HG03139 (cell line): ENCODE data around the gene GTPBP6.
"Not testable (repeated sequence)": the region's sequence is repeated elsewhere in the genome, so short reads cannot be mapped to it uniquely, and the experiment has no call there.

Source experiments
- ATAC-seq: cut with Tn5 transposase; IDR thresholded peaks from one replicate; pipeline ENCODE4 v1.9.1; 2021; ENCODE audit not compliant: unreplicated experiment

The GTPBP6 gene

DNA sequence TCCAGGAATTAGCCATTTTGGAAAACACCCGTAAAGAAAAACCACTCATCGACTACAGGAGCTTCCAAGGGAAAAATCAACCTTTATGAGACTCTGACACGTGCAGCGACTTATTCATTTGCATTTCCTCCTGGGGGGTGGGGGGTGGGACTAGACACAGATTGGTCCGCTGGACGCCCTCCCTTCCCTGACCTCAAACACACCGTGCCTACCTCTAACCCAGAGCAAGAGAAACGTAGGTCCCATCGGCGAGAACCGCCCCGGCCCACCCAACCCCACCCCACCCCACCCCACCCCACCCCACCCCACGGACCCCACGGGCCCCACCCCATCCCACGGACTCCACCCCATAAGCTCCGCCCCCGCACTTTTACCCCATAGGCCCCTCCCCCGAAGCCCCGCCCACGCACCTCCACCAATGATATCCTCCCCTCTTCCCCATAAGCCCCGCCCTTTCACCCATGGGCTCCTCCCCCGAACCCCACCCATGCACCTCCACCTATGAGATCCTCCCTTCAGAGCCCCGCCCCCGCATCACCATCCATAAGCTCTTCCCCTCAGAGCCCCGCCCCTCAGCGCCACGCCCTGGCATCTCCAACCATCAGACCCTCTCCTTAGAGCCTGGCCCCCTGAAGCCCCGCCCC is 1.1 kb downstream of the GTPBP6 start:
- no peak for ATAC-seq

DNA sequence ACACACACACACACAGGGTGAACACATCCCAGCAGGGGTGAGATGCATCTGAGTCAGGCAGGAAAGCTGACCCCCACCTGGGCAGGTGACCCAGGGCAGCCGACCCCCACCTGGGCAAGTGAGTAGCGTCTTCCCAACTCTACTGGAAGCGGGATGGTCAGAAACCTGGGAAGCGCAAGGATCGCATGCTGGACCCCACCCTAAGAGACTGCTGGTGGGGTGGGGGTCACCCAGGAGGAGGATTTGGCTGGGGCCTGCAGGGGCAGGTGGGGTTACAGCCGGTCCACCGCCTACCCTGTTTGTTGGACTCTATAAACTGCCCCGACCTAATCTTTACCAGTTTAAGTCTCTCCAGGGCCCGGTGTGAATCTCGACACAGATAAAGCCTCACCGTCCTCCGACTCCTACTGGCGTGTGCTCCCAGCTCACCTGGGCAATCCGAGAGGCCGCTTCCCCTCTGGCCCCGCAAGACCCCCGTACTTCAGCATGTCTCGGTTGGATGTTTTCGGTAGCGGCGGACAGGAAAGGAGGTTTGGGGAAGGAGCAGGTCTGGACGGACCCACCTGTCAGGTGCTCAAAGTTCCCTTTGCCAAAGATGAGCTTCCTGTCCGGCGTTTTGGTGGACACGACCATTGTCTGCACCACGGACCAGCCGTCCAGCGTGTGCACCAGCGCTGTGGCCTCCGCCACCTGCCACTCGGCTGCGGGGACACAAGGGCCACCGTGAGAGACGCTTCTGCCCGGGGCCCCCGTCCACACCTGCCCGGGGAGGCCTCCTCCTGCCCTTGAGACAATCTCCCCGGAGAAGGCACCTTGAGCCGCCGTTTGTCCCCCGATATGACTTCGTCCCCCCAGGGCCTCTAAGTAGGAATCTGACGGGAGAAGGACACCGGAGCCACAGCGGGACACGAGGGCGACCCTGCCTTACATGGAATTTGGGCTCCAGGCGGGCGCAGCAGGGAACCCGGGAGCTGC is 2.0 kb downstream of the GTPBP6 start:
- no peak for ATAC-seq

DNA sequence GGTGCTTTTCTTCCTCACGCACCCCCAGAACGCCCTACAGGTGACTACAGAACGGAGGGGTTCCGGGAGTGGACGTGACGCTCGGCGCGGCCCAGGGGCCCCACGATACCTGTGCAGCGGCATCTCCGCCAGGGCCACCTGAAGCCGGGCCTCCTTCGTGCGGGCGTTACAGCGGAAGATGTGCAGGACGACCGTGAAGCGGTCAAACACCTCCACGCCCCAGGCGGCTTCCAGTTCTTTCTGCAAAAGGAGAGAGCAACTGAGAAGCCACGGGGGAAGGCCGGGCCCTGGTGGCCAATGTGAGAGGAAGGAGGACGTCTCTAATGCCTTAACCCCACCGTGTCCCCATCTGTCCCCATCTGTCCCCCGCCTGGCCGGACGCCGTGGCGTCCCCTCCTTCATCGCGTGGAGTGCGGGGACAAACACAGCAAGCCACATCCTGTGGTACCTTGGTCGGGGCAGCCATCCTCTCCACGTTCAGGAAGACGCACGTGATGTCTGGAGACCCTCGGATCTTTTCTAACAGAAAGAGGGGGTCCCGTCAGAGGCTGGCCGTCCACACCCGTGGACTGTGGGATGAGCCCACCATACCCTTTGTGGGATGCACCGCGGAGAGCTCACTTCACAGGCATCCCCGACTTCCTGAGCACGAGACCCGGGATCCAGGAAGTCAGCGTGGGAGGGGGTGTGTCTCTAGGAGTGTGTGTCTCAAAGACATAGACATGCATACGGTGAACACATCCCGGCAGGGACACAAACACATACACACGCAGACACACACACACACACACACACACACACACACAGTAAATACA is 3.6 kb downstream of the GTPBP6 start:
- ATAC-seq = no peak

DNA sequence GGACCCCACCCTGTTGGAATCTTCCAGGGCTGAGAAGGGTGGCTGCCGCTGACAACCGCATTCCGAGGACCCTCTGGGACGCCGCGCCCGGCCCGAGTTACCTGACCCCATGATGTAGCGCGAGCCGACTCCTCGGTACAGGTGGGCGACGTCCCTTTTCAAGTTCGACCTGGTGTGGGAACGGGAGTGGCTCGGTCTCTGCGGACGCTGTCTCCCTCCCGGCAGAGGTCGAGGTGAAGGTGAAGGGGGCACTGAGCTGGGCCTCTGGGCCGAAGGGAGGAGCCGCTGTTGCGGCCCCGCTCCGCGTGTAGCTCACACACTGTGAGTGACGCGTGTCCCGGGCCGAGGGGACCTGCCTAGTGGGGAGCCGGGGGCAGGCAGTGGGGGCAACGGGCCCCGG is 4.5 kb downstream of the GTPBP6 start:
- no peak for ATAC-seq

DNA sequence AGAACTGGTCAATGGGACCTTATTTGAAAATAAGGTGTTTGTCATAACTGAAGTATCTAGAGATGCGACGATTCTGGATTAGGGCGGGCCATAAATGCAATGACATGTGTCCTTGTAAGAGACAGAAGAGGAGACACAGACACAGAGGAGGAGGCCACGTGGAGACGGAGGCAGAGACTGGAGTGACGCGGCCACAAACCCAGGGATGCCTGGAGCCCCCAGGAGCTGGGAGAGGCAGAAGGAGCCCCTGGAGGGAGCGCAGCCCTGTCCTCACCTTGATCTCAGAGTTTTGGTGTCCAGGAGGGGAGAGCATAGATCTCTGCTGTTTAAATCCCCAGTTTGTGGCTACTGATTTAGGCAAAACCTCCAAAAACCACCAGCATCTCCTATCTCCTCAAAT is 5.0 kb downstream of the GTPBP6 start:
- ATAC-seq = no peak

DNA sequence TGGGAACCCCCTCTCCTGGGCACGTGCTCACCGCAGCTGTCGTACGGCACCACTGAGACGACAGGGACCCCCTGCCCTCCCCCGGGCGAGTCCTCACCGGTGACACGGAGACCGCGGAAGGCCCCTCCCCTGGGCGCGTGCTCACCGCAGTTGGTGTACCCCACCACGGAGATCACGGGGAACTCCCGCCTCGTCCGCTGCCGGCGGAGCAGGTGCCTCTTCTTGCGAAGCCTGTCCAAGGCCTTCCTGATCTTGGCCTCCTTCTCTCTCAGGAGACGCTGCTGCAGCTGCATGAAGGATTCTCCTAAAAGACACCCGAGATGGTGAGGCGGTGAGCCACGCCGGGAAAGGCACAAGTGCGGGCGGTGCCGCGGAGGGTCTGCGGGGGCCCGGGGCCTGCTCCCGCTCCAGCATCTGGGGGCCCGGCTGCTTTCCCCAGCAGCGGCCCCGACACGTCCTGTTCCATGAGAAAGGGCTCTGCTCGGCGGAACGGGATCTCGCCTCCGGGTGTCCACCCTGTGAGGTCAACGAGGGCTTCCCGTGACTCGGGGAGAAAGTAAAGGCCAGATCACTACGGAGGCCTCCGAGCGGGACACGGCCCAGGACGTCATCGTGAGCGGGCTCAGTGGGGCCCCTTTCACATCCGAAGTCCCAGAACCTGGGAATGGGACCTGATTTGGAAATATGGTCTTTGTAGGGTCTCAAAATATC is 5.8 kb downstream of the GTPBP6 start:
- no peak for ATAC-seq

DNA sequence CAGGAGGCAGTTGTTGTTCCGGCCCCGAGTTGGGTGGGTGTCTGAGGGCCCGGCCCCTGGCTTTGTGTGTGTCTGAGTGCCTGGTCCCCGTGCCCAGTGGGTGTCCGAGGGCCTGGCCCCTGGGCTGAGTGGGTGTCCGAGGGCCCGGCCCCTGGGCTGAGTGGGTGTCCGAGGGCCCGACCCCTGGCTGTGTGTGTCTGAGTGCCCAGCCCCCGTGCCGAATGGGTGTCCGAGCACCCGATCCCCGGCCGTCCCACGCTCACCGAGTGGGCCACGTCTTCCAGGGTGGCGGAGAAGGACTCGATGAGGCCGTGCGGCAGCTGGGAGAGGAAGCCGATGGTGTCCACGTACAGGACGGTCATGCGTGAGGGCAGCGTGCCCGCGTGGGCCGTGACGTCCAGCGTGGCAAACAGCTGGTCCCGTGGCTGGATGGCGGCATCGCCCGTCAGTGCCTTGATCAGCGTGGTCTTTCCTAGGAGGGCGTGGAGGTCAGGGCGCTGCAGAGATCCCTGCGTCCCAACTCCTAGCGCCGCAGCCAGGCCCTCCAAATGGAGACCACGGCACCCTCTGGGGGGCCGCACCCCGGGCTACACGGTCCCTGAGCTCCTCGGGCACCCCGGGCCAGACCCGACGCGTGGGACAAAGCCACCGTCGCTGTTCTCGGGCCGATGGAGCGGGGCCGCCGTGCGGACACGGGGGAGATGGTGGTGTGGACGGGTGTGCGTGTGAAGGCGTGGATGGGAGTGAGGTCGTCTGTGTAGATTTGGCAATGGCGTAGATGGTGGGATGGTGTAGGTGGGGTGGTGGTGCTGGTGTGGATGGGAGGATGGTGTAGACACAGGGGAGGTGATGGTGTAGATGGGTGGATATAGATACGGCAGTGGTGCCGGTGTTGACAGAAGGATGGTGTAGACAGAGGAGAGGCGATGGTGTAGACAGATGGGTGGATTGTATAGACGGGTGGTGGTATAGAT is 7.2 kb downstream of the GTPBP6 start:
- ATAC-seq = no peak

DNA sequence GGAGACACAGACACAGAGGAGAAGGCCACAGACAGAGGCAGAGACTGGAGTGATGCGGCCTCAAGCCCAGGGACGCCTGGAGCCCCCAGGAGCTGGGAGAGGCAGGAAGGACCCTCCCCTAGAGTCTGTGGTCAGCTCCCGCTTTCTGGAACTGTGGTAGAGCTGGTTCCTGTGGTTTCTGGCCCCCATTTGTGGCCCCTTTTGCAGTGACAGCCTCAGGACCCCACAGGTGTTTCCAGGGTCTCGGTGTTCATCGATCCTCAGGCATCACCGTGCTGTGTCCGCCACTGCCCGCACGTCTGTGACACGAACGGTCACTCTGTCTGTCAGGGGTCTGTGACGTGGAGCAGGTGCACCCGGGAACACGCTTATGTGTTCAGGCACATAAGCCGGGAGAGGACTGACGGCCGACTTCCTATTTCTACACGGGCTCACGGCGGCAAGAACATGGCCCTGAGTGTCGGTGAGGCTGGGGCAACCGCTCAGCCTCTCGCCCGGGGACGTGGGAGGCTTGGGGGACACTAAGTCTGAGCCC is 7.9 kb downstream of the GTPBP6 start:
- no peak for ATAC-seq

DNA sequence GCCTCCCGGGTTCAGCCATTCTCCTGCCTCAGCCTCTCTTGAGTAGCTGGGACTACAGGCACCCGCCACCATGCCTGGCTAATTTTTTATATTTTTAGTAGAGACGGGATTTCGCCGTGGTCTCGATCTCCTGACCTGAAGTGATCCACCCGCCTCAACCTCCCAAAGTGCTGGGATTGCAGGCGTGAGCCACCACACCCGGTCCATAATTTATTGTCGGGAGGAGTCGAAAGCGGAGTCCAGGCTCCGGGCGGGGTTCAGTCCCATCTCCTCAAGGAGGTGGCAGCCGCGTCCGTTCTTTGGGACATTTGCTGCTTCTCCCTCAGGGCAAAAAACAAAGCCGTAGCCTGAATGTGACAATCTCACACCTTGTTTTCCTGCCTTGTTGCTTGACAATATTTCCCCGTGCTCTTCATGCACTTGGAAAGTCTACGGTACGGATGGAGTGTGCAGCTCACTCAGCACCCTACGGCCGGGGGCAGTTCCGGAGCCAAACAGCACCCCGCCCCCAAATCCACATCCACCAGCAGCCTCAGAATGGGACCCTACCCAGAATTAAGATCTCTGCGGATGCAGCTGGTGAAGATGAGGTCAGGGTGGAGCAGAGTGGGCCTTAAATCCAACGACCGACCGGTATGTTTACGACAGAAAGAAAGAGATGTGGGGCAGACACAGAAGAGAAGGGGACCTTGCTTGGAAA is 9.6 kb downstream of the GTPBP6 start:
- ATAC-seq = no peak

DNA sequence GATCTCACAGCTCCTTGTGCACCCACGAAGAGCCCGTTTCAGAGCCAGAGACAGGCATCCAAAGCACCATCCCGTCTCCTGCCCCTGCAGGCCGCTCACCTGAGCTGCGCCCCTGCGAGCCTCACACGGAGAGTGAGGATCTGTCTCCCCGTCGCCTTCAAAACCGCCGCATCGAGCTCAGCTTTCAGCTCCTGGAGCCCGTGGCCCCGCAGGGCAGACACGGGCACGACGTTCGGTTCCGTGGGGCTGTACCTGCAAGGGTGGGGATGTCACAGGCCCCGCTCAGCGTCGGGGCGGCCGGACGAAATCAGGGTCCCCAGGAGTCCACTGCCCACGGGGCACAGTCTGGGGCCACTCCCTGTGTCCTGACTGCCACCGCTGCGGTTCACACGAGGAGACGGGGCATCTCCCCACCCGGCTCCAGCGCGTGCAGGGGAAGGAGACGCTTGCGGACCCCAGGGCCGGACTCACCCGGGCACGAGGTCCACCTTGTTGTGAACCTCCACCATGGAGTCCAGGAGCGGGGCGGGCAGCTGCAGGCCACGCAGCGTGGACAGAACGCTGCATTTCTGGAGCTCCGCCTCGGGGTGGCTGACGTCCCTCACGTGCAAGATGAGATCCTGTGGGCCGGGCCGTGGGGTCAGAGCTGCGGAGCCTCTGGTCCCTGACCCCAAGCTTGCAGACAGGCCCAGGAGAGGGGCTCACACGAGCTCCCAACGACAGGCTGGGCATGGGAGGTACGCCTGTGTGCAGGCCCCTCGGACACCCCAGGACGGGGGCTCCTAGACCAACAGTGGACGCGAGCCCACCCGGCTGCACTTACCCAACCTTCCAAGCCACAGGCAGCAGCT is 11.1 kb downstream of the GTPBP6 start:
- no peak for ATAC-seq

DNA sequence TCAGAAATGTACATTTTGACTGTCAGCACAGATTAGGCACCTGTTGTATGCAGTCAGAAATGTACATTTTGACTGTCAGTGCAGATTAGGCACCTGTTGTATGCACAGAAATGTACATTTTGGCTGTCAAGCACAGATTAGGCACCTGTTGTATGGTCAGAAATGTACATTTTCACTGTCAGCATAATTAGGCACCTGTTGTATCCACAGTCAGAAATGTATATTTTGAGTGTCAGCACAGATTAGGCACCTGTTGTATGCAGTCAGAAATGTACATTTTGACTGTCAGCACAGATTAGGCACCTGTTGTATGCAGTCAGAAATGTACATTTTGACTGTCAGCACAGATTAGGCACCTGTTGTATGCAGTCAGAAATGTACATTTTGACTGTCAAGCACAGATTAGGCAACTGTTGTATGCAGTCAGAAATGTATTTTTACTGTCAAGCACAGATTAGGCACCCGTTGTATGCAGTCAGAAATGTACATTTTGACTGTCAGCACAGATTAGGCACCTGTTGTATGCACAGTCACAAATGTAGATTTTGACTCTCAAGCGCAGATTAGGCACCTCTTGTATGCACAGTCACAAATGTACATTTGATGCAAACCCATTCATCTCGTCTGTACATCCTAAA is 11.9 kb downstream of the GTPBP6 start:
- not testable (repeated sequence) for ATAC-seq

DNA sequence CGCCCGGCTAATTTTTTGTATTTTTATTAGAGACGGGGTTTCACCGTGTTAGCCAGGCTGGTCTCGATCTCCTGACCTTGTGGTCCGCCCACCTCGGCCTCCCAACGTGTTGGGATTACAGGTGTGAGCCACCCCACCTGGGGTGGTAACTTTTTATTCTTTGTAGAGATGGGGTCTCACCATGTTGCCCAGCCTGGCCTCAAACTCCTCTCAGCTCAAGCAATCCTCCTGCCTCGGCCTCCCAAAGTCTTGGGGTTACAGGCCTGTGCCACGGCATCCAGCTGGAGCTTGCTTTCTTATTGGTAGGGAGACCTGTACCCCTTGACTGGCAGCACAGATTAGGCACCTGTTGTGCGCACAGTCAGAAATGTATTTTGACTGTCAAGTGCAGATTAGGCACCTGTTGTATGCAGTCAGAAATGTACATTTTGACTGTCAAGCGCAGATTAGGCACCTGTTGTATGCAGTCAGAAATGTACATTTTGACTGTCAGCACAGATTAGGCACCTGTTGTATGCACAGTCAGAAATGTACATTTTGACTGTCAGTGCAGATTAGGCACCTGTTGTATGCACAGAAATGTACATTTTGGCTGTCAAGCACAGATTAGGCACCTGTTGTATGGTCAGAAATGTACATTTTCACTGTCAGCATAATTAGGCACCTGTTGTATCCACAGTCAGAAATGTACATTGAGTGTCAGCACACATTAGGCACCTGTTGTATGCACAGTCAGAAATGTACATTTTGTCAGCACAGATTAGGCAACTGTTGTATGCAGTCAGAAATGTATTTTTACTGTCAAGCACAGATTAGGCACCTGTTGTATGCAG is 12.6 kb downstream of the GTPBP6 start:
- not testable (repeated sequence) for ATAC-seq

DNA sequence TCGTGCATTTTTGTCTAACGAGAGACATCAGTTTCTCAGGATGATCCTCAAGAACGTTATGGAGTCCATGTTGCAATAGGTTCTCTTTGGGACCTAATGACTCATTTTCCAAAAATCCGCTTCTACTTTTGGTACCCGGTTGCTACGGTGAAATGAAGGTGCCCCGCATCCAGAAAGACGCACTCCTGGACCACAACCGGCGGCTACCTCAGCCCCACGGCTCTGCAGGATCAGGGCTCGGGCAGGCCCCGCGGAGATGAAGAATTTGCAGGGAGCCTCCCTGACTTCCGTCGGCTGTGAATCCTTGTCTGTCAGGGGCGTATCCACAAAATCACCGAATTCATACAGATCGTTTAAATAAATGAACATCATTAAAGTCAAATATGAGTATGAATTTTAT is 15.6 kb downstream of the GTPBP6 start:
- no peak for ATAC-seq

DNA sequence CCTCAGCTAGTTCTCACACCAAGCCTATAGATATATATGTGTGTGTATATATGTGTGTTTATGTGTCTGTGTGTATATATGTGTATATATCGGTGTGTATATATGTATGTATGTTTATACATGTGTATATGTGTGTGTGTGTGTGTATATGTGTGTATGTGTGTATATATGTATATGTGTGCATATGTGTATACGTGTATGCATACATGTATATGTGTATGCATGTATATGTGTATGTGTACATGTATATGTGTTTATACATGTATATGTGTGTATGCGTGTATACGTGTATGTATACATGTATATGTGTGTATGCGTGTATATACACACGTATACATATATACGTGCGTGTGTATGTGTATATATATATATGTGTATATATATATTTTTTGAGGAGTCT is 18.3 kb downstream of the GTPBP6 start:
- ATAC-seq = no peak

DNA sequence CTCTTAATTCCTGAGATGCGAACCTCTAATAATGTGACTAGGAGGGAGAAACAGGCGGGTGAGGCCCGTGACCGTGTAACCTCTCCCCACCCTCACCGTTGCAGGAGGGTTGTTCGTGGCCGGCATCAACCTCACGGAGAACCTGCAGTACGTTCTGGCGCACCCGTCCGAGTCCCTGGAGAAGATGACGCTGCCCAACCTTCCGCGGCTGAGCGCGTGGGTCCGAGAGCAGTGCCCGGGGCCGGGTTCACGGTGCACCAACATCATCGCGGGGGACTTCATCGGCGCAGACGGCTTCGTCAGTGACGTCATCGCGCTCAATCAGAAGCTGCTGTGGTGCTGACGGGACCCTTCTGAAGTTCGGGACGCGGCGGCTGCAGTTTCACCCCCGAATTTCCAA is 19.6 kb downstream of the GTPBP6 start:
- no peak for ATAC-seq

DNA sequence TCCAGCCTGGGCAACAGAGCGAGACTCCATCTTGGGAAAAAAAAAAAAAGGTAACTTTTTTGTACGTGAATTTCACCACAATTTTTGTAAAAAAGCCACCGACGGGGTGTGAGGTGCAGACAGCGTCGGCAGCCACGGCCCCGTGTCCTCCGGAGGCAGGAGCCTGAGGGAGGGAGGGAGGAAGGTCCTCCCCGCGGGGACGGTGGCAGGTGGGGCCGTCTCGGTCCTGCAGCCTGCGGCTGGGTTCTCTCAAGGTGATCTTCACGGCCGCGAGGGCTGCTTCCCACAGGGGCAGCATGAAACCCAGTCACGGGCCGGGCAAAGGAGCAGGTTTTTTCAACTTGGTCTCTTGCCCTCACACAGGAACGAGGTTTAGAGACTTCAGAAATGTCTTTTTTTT is 23.5 kb downstream of the GTPBP6 start:
- ATAC-seq = no peak
